NCI-H345 (cell line): ENCODE measurements around the gene PPP4C.
"Not testable (repeated sequence)": the region's sequence is repeated elsewhere in the genome, so short reads cannot be mapped to it uniquely, and the experiment has no call there.

ENCODE experiments used
- DNase-seq: peaks from one replicate; lab custom pipeline; 2025; lab: John Stamatoyannopoulos, UW

Gene PPP4C

GRCh38 chr16:30075503-30076275 is at the start of gene PPP4C:
TSS of gene PPP4C (plus strand) at chr16:30075994. CDS start at chr16:30076378, 384 bp downstream.
- DNase-seq = peak; percentile 95

- no peak for DNase-seq
Measured at GRCh38 chr16:30026449-30026848, 49.3 kb upstream of the PPP4C start.

GRCh38 chr16:30027588-30028437 is 48.0 kb upstream of the PPP4C start:
- DNase-seq = no peak

- DNase-seq = no peak
Measured at GRCh38 chr16:30028438-30029076, 47.2 kb upstream of the PPP4C start.

- no peak for DNase-seq
Measured at GRCh38 chr16:30030011-30030685, 45.6 kb upstream of the PPP4C start.

- no peak for DNase-seq
Measured at GRCh38 chr16:30030841-30031413, 44.9 kb upstream of the PPP4C start, which contains the start of gene TLCD3B. TSS of gene TLCD3B (minus strand) at chr16:30031271. CDS start at chr16:30030527, 744 bp downstream.

- DNase-seq = no peak
Measured at GRCh38 chr16:30031477-30031918, 44.3 kb upstream of the PPP4C start.

GRCh38 chr16:30032083-30032819 is 43.5 kb upstream of the PPP4C start:
- DNase-seq = peak; percentile 79

GRCh38 chr16:30033270-30033669 is 42.5 kb upstream of the PPP4C start:
- no peak for DNase-seq

GRCh38 chr16:30040221-30040620 is 35.6 kb upstream of the PPP4C start:
- DNase-seq = no peak

- DNase-seq = not testable (repeated sequence)
Measured at GRCh38 chr16:30040690-30041089, 35.1 kb upstream of the PPP4C start.

- DNase-seq = peak; percentile 10
Measured at GRCh38 chr16:30041841-30042240, 34.0 kb upstream of the PPP4C start.

- no peak for DNase-seq
Measured at GRCh38 chr16:30046178-30046577, 29.6 kb upstream of the PPP4C start.

- no peak for DNase-seq
Measured at GRCh38 chr16:30046588-30046987, 29.2 kb upstream of the PPP4C start.

- DNase-seq = no peak
Measured at GRCh38 chr16:30049871-30050270, 25.9 kb upstream of the PPP4C start.

GRCh38 chr16:30051518-30051917 is 24.3 kb upstream of the PPP4C start:
- no peak for DNase-seq

- DNase-seq = peak; percentile 96
Measured at GRCh38 chr16:30052671-30053372, 23.0 kb upstream of the PPP4C start.

- no peak for DNase-seq
Measured at GRCh38 chr16:30053376-30054015, 22.3 kb upstream of the PPP4C start.

GRCh38 chr16:30054451-30054850 is 21.3 kb upstream of the PPP4C start:
- no peak for DNase-seq
